ENCODE results near the gene ADGB. TPM values are rescaled to one million over a fixed set of nuclear protein-coding genes. Genes with fewer than 3 reads are reported as not detected.

The ADGB gene
- total RNA-seq, 1 experiment from 2014 or later: not detected

DNA sequence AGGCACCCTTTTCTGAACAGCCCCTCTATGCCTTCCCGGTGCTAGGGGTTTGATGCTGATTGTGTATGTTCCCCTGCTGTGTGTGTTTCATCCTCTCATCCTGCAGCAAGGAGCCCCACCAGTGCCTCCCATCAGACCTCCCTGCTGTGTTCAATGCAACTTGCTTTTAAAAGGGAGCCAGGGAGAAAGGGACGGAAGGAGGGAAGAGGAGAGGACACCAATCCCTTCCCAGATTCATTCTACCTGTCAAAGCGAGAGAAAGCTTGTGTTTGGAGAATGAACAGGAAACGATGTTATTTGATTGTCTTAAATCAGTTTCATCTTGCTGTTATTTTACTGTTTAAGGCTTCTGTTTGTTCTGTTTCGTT is 259.2 kb downstream of the ADGB start:
- CTCF ChIA-PET: no interaction called here
- no TSS peak for BruUV-seq (replicated peaks)
- intact Hi-C loops (cut with micrococcal nuclease): no loop called here
- ATAC-seq (peak; percentile 48; the same call in 1 of the 2 replicates), DNase-seq (no peak)
- Histone ChIP-seq H4K20me1 (ENCODE audit: low read length) (no peaks in the 10 kb centered on the region), H2AFZ (ENCODE audit: low read length) (peak overlapping the region; percentile 74), H3K27ac (ENCODE audit: low read length) (no peak overlapping the region), H3K9me3 (ENCODE audit: low read length) (no peaks in the 10 kb centered on the region), H3K36me3 (ENCODE audit: low read depth, low read length) (no peaks in the 10 kb centered on the region), H3K4me3 (ENCODE audit: low read length) (peak overlapping the region; percentile 42; the same call in 1 of the 2 replicates), H3K4me2 (ENCODE audit: low read length) (peak overlapping the region; percentile 76), H3K27me3 (ENCODE audit: low read length) (no peaks in the 10 kb centered on the region), H3K9ac (ENCODE audit: low read length) (no peak overlapping the region), H3K9me2 (replicated peaks; ENCODE audit: low read length) (no peaks in the 10 kb centered on the region), H3F3A (ENCODE audit: low read length, unreplicated experiment) (no peaks in the 10 kb centered on the region), H3K4me1 (ENCODE audit: insufficient read depth, low read length) (no peaks in the 10 kb centered on the region; the same call in 1 of the 2 replicates), H3K79me2 (ENCODE audit: low read length) (no peaks in the 10 kb centered on the region)
- TF ChIP-seq, protein P1, sequence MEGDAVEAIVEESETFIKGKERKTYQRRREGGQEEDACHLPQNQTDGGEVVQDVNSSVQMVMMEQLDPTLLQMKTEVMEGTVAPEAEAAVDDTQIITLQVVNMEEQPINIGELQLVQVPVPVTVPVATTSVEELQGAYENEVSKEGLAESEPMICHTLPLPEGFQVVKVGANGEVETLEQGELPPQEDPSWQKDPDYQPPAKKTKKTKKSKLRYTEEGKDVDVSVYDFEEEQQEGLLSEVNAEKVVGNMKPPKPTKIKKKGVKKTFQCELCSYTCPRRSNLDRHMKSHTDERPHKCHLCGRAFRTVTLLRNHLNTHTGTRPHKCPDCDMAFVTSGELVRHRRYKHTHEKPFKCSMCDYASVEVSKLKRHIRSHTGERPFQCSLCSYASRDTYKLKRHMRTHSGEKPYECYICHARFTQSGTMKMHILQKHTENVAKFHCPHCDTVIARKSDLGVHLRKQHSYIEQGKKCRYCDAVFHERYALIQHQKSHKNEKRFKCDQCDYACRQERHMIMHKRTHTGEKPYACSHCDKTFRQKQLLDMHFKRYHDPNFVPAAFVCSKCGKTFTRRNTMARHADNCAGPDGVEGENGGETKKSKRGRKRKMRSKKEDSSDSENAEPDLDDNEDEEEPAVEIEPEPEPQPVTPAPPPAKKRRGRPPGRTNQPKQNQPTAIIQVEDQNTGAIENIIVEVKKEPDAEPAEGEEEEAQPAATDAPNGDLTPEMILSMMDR (conservative IDR thresholded peaks at IDR 0.05; ENCODE audit: low read depth, low read length): no peak
- TF ChIP-seq EZH2 (IDR thresholded peaks at IDR 0.05; ENCODE audit: low read length, unreplicated experiment): no peak
- no peak for TF ChIP-seq EZH2phosphoT487 (IDR thresholded peaks at IDR 0.05; ENCODE audit: borderline replicate concordance, low read length)
- POLR2A ChIA-PET (ENCODE audit: unreplicated experiment): interaction anchor here (0.6 kb wide), 1 partner anchor 794 kb away, joined by 4 read pairs; no protein-coding TSS in a partner anchor

DNA sequence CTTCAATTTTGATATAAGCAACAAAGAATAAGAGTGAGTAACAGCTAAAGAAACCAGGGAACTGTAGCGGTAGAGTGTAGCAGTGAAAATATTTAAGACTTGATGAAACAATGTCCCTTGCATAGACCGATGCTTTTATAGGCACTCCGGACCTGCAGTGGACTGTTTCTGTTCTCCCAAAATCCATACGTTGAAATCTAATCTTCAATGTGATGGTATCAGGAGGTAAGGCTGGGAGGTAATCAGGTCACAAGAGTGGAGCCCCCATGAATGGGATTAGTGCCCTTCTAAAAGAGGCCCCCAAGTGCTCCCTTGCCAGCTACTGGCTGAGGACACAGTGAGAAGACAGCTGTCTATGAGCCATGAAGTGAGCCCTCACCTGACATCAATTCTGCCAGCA is 260.4 kb downstream of the ADGB start:
- H2AFZ ChIP-seq (ENCODE audit: low read length): no peak overlapping the region
- H3F3A ChIP-seq (ENCODE audit: low read length, unreplicated experiment): no peaks in the 10 kb centered on the region
- no peak overlapping the region for H3K4me2 ChIP-seq (ENCODE audit: low read length)
- H3K9ac ChIP-seq (ENCODE audit: low read length): no peak overlapping the region
- ChIA-PET POLR2A (ENCODE audit: unreplicated experiment) (no interaction called here), CTCF (no interaction called here)
- no peak overlapping the region for H3K27ac ChIP-seq (ENCODE audit: low read length)
- ATAC-seq (no peak), DNase-seq (no peak)
- H3K4me1 ChIP-seq (ENCODE audit: insufficient read depth, low read length): no peaks in the 10 kb centered on the region; the same call in 1 of the 2 replicates
- BruUV-seq (replicated peaks): no TSS peak
- no peaks in the 10 kb centered on the region for H3K36me3 ChIP-seq (ENCODE audit: low read depth, low read length)
- no peaks in the 10 kb centered on the region for H3K27me3 ChIP-seq (ENCODE audit: low read length)
- TF ChIP-seq EZH2 (IDR thresholded peaks at IDR 0.05; ENCODE audit: low read length, unreplicated experiment) (no peak), EZH2phosphoT487 (IDR thresholded peaks at IDR 0.05; ENCODE audit: borderline replicate concordance, low read length) (no peak)
- TF ChIP-seq, protein P1 (conservative IDR thresholded peaks at IDR 0.05; ENCODE audit: low read depth, low read length): no peak
- no peak overlapping the region for H3K4me3 ChIP-seq (ENCODE audit: low read length)
- H3K79me2 ChIP-seq (ENCODE audit: low read length): no peaks in the 10 kb centered on the region
- H3K9me2 ChIP-seq (replicated peaks; ENCODE audit: low read length): no peaks in the 10 kb centered on the region
- H4K20me1 ChIP-seq (ENCODE audit: low read length): no peaks in the 10 kb centered on the region
- H3K9me3 ChIP-seq (ENCODE audit: low read length): no peaks in the 10 kb centered on the region
- intact Hi-C loops (cut with micrococcal nuclease): no loop called here

DNA sequence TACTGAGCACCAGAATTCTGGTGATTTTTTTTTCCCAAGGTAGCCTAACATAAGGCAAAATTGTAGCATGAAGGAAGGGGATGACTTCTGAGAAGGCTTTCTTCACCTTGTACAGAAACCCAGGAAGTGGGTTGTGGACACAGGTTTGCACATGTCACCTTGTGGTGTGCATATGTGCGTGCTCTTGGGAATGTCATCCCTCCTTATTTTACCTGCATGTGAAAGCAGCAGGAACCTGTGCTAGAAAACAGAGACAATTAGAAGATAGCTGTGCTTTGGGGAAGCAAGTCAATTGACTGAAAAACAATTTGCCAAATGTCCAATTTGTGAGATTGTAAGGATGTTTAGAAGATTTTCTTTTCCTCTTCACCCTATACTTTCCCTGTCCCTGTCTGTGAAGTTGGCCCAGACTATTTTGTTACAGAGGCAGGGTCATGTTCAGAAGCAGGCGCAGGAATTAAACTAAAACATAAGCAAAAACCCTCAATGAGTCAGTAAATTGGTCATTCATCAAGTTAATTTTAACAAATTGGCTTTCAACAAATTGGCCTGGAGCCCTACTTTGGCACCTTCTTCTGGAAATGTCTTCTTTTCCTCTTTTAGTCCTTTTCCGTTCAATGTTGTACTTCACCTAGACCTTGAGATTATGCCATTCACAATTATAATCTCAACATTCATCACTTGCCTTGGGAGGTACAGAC is 261.2 kb downstream of the ADGB start:
- CTCF ChIA-PET: no interaction called here
- POLR2A ChIA-PET (ENCODE audit: unreplicated experiment): no interaction called here
- no TSS peak for BruUV-seq (replicated peaks)

More for the DNA sequence above, 261.2 kb downstream of the ADGB start:
- H3K4me1 ChIP-seq (ENCODE audit: insufficient read depth, low read length): no peaks in the 10 kb centered on the region; the same call in 1 of the 2 replicates
- no peaks in the 10 kb centered on the region for H4K20me1 ChIP-seq (ENCODE audit: low read length)
- H3F3A ChIP-seq (ENCODE audit: low read length, unreplicated experiment): no peaks in the 10 kb centered on the region
- no peaks in the 10 kb centered on the region for H3K9me3 ChIP-seq (ENCODE audit: low read length)
- H3K4me2 ChIP-seq (ENCODE audit: low read length): no peak overlapping the region
- H3K4me3 ChIP-seq (ENCODE audit: low read length): no peak overlapping the region
- no peak overlapping the region for H3K27ac ChIP-seq (ENCODE audit: low read length)
- no peak overlapping the region for H2AFZ ChIP-seq (ENCODE audit: low read length)
- no peak overlapping the region for H3K9ac ChIP-seq (ENCODE audit: low read length)
- ATAC-seq (no peak), DNase-seq (no peak)
- H3K79me2 ChIP-seq (ENCODE audit: low read length): no peaks in the 10 kb centered on the region
- intact Hi-C loops (cut with micrococcal nuclease): no loop called here
- H3K36me3 ChIP-seq (ENCODE audit: low read depth, low read length): no peaks in the 10 kb centered on the region
- no peaks in the 10 kb centered on the region for H3K27me3 ChIP-seq (ENCODE audit: low read length)
- no peaks in the 10 kb centered on the region for H3K9me2 ChIP-seq (replicated peaks; ENCODE audit: low read length)
- TF ChIP-seq EZH2phosphoT487 (IDR thresholded peaks at IDR 0.05; ENCODE audit: borderline replicate concordance, low read length) (no peak), EZH2 (IDR thresholded peaks at IDR 0.05; ENCODE audit: low read length, unreplicated experiment) (no peak)
- TF ChIP-seq, protein P1 (conservative IDR thresholded peaks at IDR 0.05; ENCODE audit: low read depth, low read length): no peak
